G401.6 (cell line): ENCODE measurements around the gene PPP5C.
A peak's percentile ranks its signal among the peaks of the same experiment; 100 is the strongest.
"Not testable (repeated sequence)": the region's sequence is repeated elsewhere in the genome, so short reads cannot be mapped to it uniquely, and the experiment has no call there.

ENCODE experiments used
- FAIRE-seq: peaks from 2 replicates; lab custom pipeline; 2012; peaks lifted over from hg19 to GRCh38; lab: Jason Lieb, UNC

Gene PPP5C

GRCh38 chr19:46410205-46411087 lies 63.6 kb downstream of the PPP5C start:
- FAIRE-seq: no peak

GRCh38 chr19:46411088-46411924 lies 64.4 kb downstream of the PPP5C start:
- FAIRE-seq: no peak

GRCh38 chr19:46411925-46412649 lies 65.2 kb downstream of the PPP5C start:
- FAIRE-seq: no peak

GRCh38 chr19:46412650-46413261 lies 65.9 kb downstream of the PPP5C start:
- FAIRE-seq: no peak

- peak; percentile 98 for FAIRE-seq
Measured at GRCh38 chr19:46413262-46414031, 66.6 kb downstream of the PPP5C start, which contains the start of gene CCDC8. Gene CCDC8, minus strand, starts transcription at chr19:46413564. Its CDS starts 754 bp downstream, at chr19:46412810.

GRCh38 chr19:46414899-46415298 lies 68.0 kb downstream of the PPP5C start:
- FAIRE-seq: not testable (repeated sequence)

GRCh38 chr19:46415804-46416709 lies 69.2 kb downstream of the PPP5C start:
- FAIRE-seq: peak; percentile 95

- FAIRE-seq: no peak
Measured at GRCh38 chr19:46420056-46420455, 73.2 kb downstream of the PPP5C start.

- no peak for FAIRE-seq
Measured at GRCh38 chr19:46422344-46422743, 75.5 kb downstream of the PPP5C start.

- no peak for FAIRE-seq
Measured at GRCh38 chr19:46423188-46423587, 76.3 kb downstream of the PPP5C start.

GRCh38 chr19:46426035-46426505 lies 79.2 kb downstream of the PPP5C start:
- FAIRE-seq: peak; percentile 40

- peak; percentile 89 for FAIRE-seq
Measured at GRCh38 chr19:46426506-46427162, 79.7 kb downstream of the PPP5C start.

- FAIRE-seq: no peak
Measured at GRCh38 chr19:46427518-46428045, 80.7 kb downstream of the PPP5C start.

- no peak for FAIRE-seq
Measured at GRCh38 chr19:46428239-46429135, 81.6 kb downstream of the PPP5C start, which contains the start of gene PNMA8C. Gene PNMA8C, minus strand, starts transcription at chr19:46428936. Its CDS starts 577 bp downstream, at chr19:46428359.

- no peak for FAIRE-seq
Measured at GRCh38 chr19:46429999-46430398, 83.1 kb downstream of the PPP5C start.

GRCh38 chr19:46431824-46432223 lies 84.9 kb downstream of the PPP5C start:
- no peak for FAIRE-seq

GRCh38 chr19:46433470-46433869 lies 86.6 kb downstream of the PPP5C start:
- not testable (repeated sequence) for FAIRE-seq

GRCh38 chr19:46435009-46435408 lies 88.1 kb downstream of the PPP5C start:
- FAIRE-seq: no peak
